Left cardiac atrium (tissue), 4 donors: ENCODE results near the gene FAM53B. TPM values are rescaled to one million over a fixed set of nuclear protein-coding genes. Genes with fewer than 3 reads are reported as not detected.

Experiments used
- ATAC-seq, 2 donors: fragments of 200-7000 bp; cut with Tn5 transposase; one replicate each; pipeline ENCODE4 v1.9.1; 2020; ENCODE audit warnings: mild to moderate bottlenecking in 2 of 2, moderate library complexity in 2 of 2
- DNase-seq: peaks from one replicate; pipeline ENCODE4 v3.0.0-alpha.2; 2020
- intact Hi-C, 2 donors: fragments of 100-400 bp; cut with DNase I; formaldehyde crosslinking; loops; one replicate each; pipeline versions ENCODE4 v1.14.1 to v1.15.1; 2022 to 2023
- total RNA-seq, 2 donors: library from RNA; stranded (reverse); fragmentation: NEBNext Ultra II Directional; extraction: Animal tissue kit (Norgen Biotek cat#: 25700); gene quantifications; one replicate each; pipeline ENCODE4 v1.2.1, GENCODE V29; 2021
- donor health status: DM: no; HTN: yes; CAD: no.
- donor health status: DM: no; HTN: yes; CAD: no; lungs with severe emphysema.
- donor health status: DM: yes; HTN: yes; CAD: no.
- donor health status: Dilated cardiomyopathy.

Gene FAM53B
- total RNA-seq, 2 donors from 2014 or later = 23.3 to 31.4 TPM

- no peak for DNase-seq
- peak in 1 of 2 donors; percentile 9 for ATAC-seq
- intact Hi-C loops = loop anchor here in 1 of 2 donors (10.0 kb wide), 1 partner anchor 49 kb away; no protein-coding TSS in a partner anchor
Measured at GRCh38 chr10:124733571-124734245, 10.5 kb downstream of the FAM53B start.

- DNase-seq = peak; percentile 72
- peak; percentile 36 to 55 for ATAC-seq
- intact Hi-C loops = loop anchor here in 1 of 2 donors (10.0 kb wide), 1 partner anchor 48 kb away; no protein-coding TSS in a partner anchor
Measured at GRCh38 chr10:124732931-124733570, 11.1 kb downstream of the FAM53B start.

GRCh38 chr10:124731551-124731950, 12.6 kb downstream of the FAM53B start:
- intact Hi-C loops = loop anchor here in 1 of 2 donors (10.0 kb wide), 1 partner anchor 47 kb away; no protein-coding TSS in a partner anchor
- no peak for ATAC-seq
- no peak for DNase-seq

- intact Hi-C loops = loop anchor here in 1 of 2 donors (10.0 kb wide), 1 partner anchor 46 kb away; no protein-coding TSS in a partner anchor
- ATAC-seq (no peak), DNase-seq (no peak)
Measured at GRCh38 chr10:124730790-124731189, 13.4 kb downstream of the FAM53B start.

- ATAC-seq (peak; percentile 4 to 13), DNase-seq (no peak)
- intact Hi-C loops = no loop called here
Measured at GRCh38 chr10:124728830-124729661, 15.1 kb downstream of the FAM53B start.

GRCh38 chr10:124728071-124728829, 15.9 kb downstream of the FAM53B start:
- ATAC-seq (peak; percentile 29 to 54), DNase-seq (peak; percentile 40)

GRCh38 chr10:124727361-124727960, 16.7 kb downstream of the FAM53B start:
- ATAC-seq (no peak), DNase-seq (no peak)
- intact Hi-C loops = no loop called here

More at GRCh38 chr10:124728071-124728829, 15.9 kb downstream of the FAM53B start:
- intact Hi-C loops = no loop called here

GRCh38 chr10:124725791-124726190, 18.4 kb downstream of the FAM53B start:
- intact Hi-C loops = no loop called here
- ATAC-seq (no peak), DNase-seq (no peak)

- DNase-seq = no peak
- intact Hi-C loops = no loop called here
- ATAC-seq = no peak
Measured at GRCh38 chr10:124725171-124725631, 19.0 kb downstream of the FAM53B start.

GRCh38 chr10:124724279-124725027, 19.7 kb downstream of the FAM53B start:
- no peak for DNase-seq
- intact Hi-C loops = no loop called here
- no peak for ATAC-seq

- intact Hi-C loops = no loop called here
- DNase-seq (no peak), ATAC-seq (no peak)
Measured at GRCh38 chr10:124723826-124724225, 20.4 kb downstream of the FAM53B start.

GRCh38 chr10:124722798-124723783, 21.1 kb downstream of the FAM53B start:
- DNase-seq (peak; percentile 61), ATAC-seq (peak; percentile 62 to 70)
- intact Hi-C loops = no loop called here

- DNase-seq = peak; percentile 73
- peak; percentile 65 to 66 for ATAC-seq
- intact Hi-C loops = no loop called here
Measured at GRCh38 chr10:124721330-124722045, 22.7 kb downstream of the FAM53B start.

GRCh38 chr10:124719213-124719851, 24.8 kb downstream of the FAM53B start:
- ATAC-seq (peak; percentile 32 to 41), DNase-seq (peak; percentile 72)
- intact Hi-C loops = no loop called here
